Vagina (tissue), 2 donors: Measurements from ENCODE around the gene TMTC2.

Experiments used
- POLR2A ChIP-seq, 2 donors: fragments of 450-650 bp; IDR thresholded peaks; one replicate each; pipeline ENCODE4 v1.6.1; 2017; ENCODE audit warnings: antibody characterized with exemption in 2 of 2, mild to moderate bottlenecking in 2 of 2, moderate library complexity in 2 of 2
- POLR2AphosphoS5 ChIP-seq, 2 donors: sonication (generic); formaldehyde crosslinking; IDR thresholded peaks; one replicate each; pipeline ENCODE4 v1.9.0; 2017; ENCODE audit warnings: antibody characterized with exemption in 2 of 2, mild to moderate bottlenecking in 2 of 2, low read depth in 1 of 2; ENCODE audit not compliant: insufficient read depth in 1 of 2

DNA sequence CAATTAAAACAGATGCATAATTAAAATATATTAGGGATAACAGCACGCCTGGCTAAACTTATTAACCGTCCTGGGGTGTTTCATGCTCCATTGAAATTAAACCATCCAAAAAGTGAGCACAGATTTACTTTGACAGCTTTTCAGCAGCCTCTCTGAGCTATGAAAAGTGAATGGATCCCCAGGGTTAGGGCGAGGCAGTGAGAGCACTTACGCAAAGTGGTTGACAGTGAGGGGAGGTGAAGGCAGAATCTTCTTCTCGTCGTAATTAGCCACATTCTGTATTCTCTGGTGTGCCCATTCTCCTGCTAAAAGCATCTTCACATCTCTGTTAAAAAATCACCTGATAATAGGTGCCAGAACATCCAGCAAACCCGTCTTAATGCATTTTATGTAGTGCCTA is 1.9 kb downstream of the TMTC2 start:
- no peak for TF ChIP-seq POLR2AphosphoS5 (IDR thresholded peaks at IDR 0.05; ENCODE audit: insufficient read depth in 1 of 2, low read depth in 1 of 2)
- no peak for TF ChIP-seq POLR2A (IDR thresholded peaks at IDR 0.05)
